ENCODE measurements around the gene CYP24A1. TPM values are rescaled to one million over a fixed set of nuclear protein-coding genes. Genes with fewer than 3 reads are reported as not detected.
A peak's percentile ranks its signal among the peaks of the same experiment; 100 is the strongest.

CYP24A1 gene
- total and polyA plus RNA-seq, 2 of the 13 experiments (the other 11 are each of a cell fraction or from before 2014, with no cell fraction given): 9.4 to 32.7 TPM

DNA sequence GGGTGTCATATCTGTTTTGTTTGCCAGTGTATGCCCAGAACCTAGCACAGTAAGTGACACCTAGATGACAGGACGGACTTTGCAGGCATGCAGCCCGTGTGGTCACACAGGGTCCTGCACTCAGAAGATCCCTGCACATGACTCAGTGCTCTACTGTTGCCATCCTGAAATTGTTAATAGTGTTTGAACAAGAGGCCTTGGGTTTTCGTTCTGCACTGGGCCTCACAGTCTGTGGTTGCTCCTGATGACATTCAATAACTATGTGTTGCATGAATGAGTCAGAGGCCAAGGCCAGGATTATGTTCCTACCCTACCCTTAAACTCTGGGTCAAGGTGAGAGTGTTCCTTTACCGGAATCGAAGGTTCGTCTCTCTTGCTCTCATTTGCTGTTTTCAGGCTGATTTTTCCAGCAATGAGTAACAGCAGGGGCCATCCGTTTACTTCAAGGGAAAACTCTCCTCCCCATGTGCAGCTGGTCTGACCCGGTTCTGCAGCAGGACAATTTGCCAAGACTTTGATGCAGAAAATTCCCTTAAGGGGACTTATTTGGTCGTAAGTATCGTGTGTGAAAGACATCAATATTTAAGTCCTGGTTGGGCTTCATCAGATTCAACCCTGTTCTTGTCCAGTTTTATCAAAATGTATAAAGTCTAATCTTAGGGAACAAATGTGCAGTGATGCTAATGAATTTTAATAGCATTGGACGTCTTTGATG lies 21.1 kb upstream of the CYP24A1 start (continued):
- TF ChIP-seq ZNF841 (CRISPR knock-in tag; IDR thresholded peaks at IDR 0.05; ENCODE audit: borderline replicate concordance): no peak
- peak; percentile 98 for TF ChIP-seq NR2F2 (IDR thresholded peaks at IDR 0.05; ENCODE audit: borderline replicate concordance, low read depth)
- peak; percentile 97 for TF ChIP-seq POGZ (CRISPR knock-in tag; IDR thresholded peaks at IDR 0.05)
- no peak for TF ChIP-seq NFKB2 (CRISPR knock-in tag; IDR thresholded peaks at IDR 0.05; ENCODE audit: borderline replicate concordance)
- TF ChIP-seq MTF1 (CRISPR knock-in tag; IDR thresholded peaks at IDR 0.05): peak; percentile 43; the same call in 1 of the 2 replicates
- peak; percentile 96 for TF ChIP-seq ELF3 (CRISPR knock-in tag; IDR thresholded peaks at IDR 0.05)
- TF ChIP-seq AFF4 (CRISPR knock-in tag; IDR thresholded peaks at IDR 0.05): 0 out of 2 replicates have a peak, but pooled peaks have one; percentile 72
- no peak for TF ChIP-seq GPN1 (CRISPR knock-in tag; IDR thresholded peaks at IDR 0.05; ENCODE audit: borderline replicate concordance)
- TF ChIP-seq AHDC1 (CRISPR knock-in tag; IDR thresholded peaks at IDR 0.05; ENCODE audit: borderline replicate concordance): peak; percentile 97
- 0 out of 2 replicates have a peak, but pooled peaks have one; percentile 69 for TF ChIP-seq ZNF263 (CRISPR knock-in tag; IDR thresholded peaks at IDR 0.05)
- TF ChIP-seq SP5 (CRISPR knock-in tag; IDR thresholded peaks at IDR 0.05; ENCODE audit: borderline replicate concordance, low read depth): peak; percentile 58
- no peak for TF ChIP-seq JDP2 (CRISPR knock-in tag; IDR thresholded peaks at IDR 0.05; ENCODE audit: borderline replicate concordance)
- TF ChIP-seq ZBTB20 (CRISPR knock-in tag; IDR thresholded peaks at IDR 0.05; ENCODE audit: borderline replicate concordance, low read depth): peak; percentile 96
- peak; percentile 62; the same call in 1 of the 2 replicates for TF ChIP-seq ATF1 (CRISPR knock-in tag; IDR thresholded peaks at IDR 0.05)
- TF ChIP-seq ONECUT2 (CRISPR knock-in tag; IDR thresholded peaks at IDR 0.05): peak; percentile 67; the same call in 1 of the 2 replicates
- peak; percentile 87; the same call in 1 of the 2 replicates for TF ChIP-seq SNAPC2 (CRISPR knock-in tag; IDR thresholded peaks at IDR 0.05)
- TF ChIP-seq FOXC1 (CRISPR knock-in tag; IDR thresholded peaks at IDR 0.05; ENCODE audit: borderline replicate concordance): peak; percentile 89; the same call in 1 of the 2 replicates
- TF ChIP-seq SAFB2 (CRISPR knock-in tag; IDR thresholded peaks at IDR 0.05; ENCODE audit: borderline replicate concordance, low read depth): peak; percentile 27; the same call in 1 of the 2 replicates
- no peak for TF ChIP-seq THYN1 (CRISPR knock-in tag; IDR thresholded peaks at IDR 0.05; ENCODE audit: borderline replicate concordance, low read depth)
- no peak for TF ChIP-seq ZNF460 (CRISPR knock-in tag; IDR thresholded peaks at IDR 0.05; ENCODE audit: borderline replicate concordance)
- peak; percentile 97 for TF ChIP-seq MEF2D (CRISPR knock-in tag; IDR thresholded peaks at IDR 0.05)
